Upper lobe of right lung (tissue), 1 donor: ENCODE results near the gene HBA2. TPM values are rescaled to one million over a fixed set of nuclear protein-coding genes. Genes with fewer than 3 reads are reported as not detected.
"Not testable (repeated sequence)": the region's sequence is repeated elsewhere in the genome, so short reads cannot be mapped to it uniquely, and the experiment has no call there.

Experiments
- ATAC-seq: fragments of 200-7000 bp; cut with Tn5 transposase; one replicate; pipeline ENCODE4 v1.9.1; 2020; ENCODE audit warnings: mild to moderate bottlenecking, moderate library complexity
- DNase-seq: peaks from one replicate; pipeline ENCODE4 v3.0.0-alpha.2; 2020
- H3K27ac ChIP-seq: fragments of 200-600 bp; one replicate; pipeline ENCODE4 v1.8.0; 2022
- H3K27me3 ChIP-seq: fragments of 200-600 bp; one replicate; pipeline ENCODE4 v1.8.0; 2022; ENCODE audit warnings: mild to moderate bottlenecking
- H3K36me3 ChIP-seq: fragments of 200-600 bp; one replicate; pipeline ENCODE4 v1.8.0; 2022
- H3K4me1 ChIP-seq: fragments of 200-600 bp; one replicate; pipeline ENCODE4 v1.8.0; 2022
- H3K4me3 ChIP-seq: fragments of 200-600 bp; one replicate; pipeline ENCODE4 v1.8.0; 2022; ENCODE audit warnings: mild to moderate bottlenecking
- H3K9me3 ChIP-seq: fragments of 200-600 bp; one replicate; pipeline ENCODE4 v1.8.0; 2022
- CTCF ChIP-seq: fragments of 200-600 bp; IDR thresholded peaks from one replicate; pipeline ENCODE4 v1.8.0; 2022; ENCODE audit warnings: antibody characterized with exemption
- intact Hi-C: fragments of 100-400 bp; cut with DNase I; formaldehyde crosslinking; loops from one replicate; pipeline ENCODE4 v1.11.0; 2022
- total RNA-seq: library from RNA; stranded (reverse); fragmentation: NEBNext Ultra II Directional; extraction: Animal tissue kit (Norgen Biotek cat#: 25700); gene quantifications from one replicate; pipeline ENCODE4 v1.2.1, GENCODE V29; 2021
- donor health status: DM: no; HTN: yes; CAD: no; lungs with severe emphysema.

HBA2 gene
- total RNA-seq, 1 donor from 2014 or later: 248 TPM

- Histone ChIP-seq H3K36me3 (no peaks in the 10 kb centered on the region), H3K4me3 (no peak overlapping the region), H3K9me3 (no peaks in the 10 kb centered on the region), H3K27me3 (peaks cover 64% of the 10 kb centered on the region), H3K27ac (no peak overlapping the region), H3K4me1 (peaks cover 4% of the 10 kb centered on the region)
- TF ChIP-seq CTCF: no peak
- no peak for DNase-seq
- intact Hi-C loops: no loop called here
- ATAC-seq: no peak
These were observed 2.6 kb downstream of the HBA2 start for GRCh38 chr16:175011-175949.

GRCh38 chr16:176006-176405 lies 3.3 kb downstream of the HBA2 start:
- not testable (repeated sequence) for ATAC-seq

GRCh38 chr16:176477-177382 lies 4.1 kb downstream of the HBA2 start, which contains the start of gene HBA1:
HBA1 (plus strand) TSS chr16:176680; CDS start chr16:176717, 37 bp downstream.
- H3K9me3 ChIP-seq, H3K36me3 ChIP-seq, H3K27ac ChIP-seq, DNase-seq, H3K4me3 ChIP-seq, intact Hi-C loops: not testable (repeated sequence)
- Histone ChIP-seq H3K27me3 (peaks cover 59% of the 10 kb centered on the region), H3K4me1 (peaks cover 18% of the 10 kb centered on the region)
- ATAC-seq: peak; percentile 3

More at GRCh38 chr16:176006-176405, 3.3 kb downstream of the HBA2 start:
- Histone ChIP-seq H3K27me3 (peaks cover 66% of the 10 kb centered on the region), H3K4me1 (peaks cover 10% of the 10 kb centered on the region)
- H3K4me3 ChIP-seq, intact Hi-C loops, H3K9me3 ChIP-seq, H3K27ac ChIP-seq, DNase-seq, H3K36me3 ChIP-seq: not testable (repeated sequence)

GRCh38 chr16:177394-177822 lies 4.7 kb downstream of the HBA2 start:
- no peak for DNase-seq
- intact Hi-C loops: no loop called here

GRCh38 chr16:177981-178667 lies 5.4 kb downstream of the HBA2 start:
- no peak for ATAC-seq

More at GRCh38 chr16:177394-177822, 4.7 kb downstream of the HBA2 start:
- H3K36me3 ChIP-seq: no peaks in the 10 kb centered on the region
- no peak for TF ChIP-seq CTCF
- no peak for ATAC-seq
- no peak overlapping the region for H3K27ac ChIP-seq
- peaks cover 57% of the 10 kb centered on the region for H3K27me3 ChIP-seq
- peaks cover 18% of the 10 kb centered on the region for H3K4me1 ChIP-seq
- H3K9me3 ChIP-seq: no peaks in the 10 kb centered on the region
- no peak overlapping the region for H3K4me3 ChIP-seq

More at GRCh38 chr16:177981-178667, 5.4 kb downstream of the HBA2 start:
- H3K4me3 ChIP-seq: no peak overlapping the region
- DNase-seq: no peak
- peaks cover 57% of the 10 kb centered on the region for H3K27me3 ChIP-seq
- no peak for TF ChIP-seq CTCF
- intact Hi-C loops: no loop called here
- H3K4me1 ChIP-seq: peaks cover 18% of the 10 kb centered on the region
- no peaks in the 10 kb centered on the region for H3K9me3 ChIP-seq
- no peak overlapping the region for H3K27ac ChIP-seq
- H3K36me3 ChIP-seq: no peaks in the 10 kb centered on the region
